Left hindlimb (tissue), 1 donor: Measurements from ENCODE around the gene PRKG1.
A peak's percentile ranks its signal among the peaks of the same experiment; 100 is the strongest.
"Not testable (repeated sequence)": the region's sequence is repeated elsewhere in the genome, so short reads cannot be mapped to it uniquely, and the experiment has no call there.

Experiments
- DNase-seq: peaks from one replicate; pipeline ENCODE4 v3.0.0-alpha.2; 2018

The PRKG1 gene

DNA sequence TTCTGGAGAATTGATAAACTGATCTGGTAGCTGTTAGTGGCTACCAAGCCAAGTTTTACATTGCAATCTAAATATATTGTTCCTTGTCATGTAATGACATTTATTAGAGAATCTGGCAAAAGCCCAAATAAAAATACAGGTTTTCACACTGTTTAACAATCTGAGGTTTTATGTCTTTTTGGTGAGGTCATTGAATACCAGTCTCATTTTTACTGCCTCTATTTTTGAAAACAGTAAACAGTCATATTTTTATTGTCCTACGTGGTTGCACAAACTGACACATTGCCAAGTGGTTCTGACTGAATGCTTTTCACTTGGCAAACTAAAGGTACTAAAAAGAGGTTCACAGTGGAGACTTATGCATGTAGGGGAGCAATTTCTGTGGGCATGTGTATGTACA lies 157.5 kb downstream of the PRKG1 start:
- no peak for DNase-seq

DNA sequence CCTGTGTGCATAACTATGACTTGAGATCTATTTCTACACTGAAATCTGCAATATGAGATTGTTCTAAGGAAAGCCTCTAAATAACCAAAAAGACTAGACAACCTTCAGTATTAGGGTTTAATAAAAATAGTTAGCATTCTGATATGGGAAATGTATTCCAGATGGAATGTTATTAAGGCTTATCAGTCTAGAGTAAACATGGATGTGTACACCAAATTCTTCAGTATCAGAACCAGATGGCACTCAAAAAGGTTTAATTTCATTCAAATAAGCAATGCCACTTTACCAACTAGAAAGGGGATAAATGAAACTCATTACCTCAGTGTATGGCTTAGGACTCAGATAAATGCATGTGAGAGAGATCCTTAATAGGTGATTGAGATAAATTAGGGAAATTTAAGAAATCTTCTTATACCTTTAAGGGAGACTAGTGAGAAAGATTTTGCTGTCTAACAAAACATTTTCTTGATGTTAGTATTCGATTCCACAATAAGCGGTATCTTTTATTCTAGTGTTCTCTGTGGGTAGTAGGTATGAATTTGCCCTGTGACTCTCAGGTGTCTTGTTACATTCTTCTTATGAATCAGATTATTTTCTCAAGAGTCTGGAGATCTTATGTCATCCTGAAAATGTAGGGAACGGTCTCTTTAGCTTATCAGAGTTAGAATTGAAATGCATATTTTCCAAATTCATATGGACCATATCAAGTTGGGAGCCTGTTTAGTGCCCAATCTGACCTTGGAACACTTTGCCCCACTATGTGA lies 159.2 kb downstream of the PRKG1 start:
- no peak for DNase-seq

DNA sequence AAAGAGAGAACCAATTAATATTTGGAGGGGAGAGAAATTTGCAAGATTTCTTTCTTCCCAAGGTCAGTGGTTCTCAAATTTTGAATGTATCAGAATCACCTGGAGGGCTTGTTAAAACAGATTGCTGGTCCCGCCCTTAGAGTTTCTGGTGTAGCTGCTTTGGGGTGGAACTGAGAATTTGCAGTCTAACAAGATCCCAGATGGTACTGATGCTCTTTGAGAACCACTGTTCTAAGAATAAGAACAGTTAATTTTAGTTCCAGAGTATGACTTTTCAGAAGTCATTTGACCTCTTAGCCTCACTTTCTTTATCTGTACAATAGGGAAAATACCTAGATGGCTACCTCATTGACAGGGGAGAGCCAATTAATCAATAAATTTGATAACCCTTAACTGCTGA lies 161.6 kb downstream of the PRKG1 start:
- no peak for DNase-seq

DNA sequence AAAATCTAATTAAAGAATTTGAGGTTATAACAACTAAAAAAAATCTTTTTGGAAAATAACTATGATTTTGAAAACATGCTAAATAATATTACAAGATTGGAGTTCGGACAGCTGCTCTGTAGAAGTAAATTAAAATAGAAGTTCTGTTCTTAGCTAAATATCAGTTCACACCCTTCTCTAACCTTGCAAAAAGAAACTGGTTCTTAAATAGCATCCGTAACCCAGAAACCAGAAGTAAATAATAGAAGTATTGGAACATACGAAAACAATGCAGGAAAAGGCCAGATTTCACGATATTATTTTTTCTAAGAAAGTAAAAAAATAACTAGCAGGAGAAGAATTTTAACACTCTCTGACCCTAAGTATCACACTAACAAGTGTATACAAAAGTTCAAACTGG lies 164.7 kb downstream of the PRKG1 start:
- no peak for DNase-seq

DNA sequence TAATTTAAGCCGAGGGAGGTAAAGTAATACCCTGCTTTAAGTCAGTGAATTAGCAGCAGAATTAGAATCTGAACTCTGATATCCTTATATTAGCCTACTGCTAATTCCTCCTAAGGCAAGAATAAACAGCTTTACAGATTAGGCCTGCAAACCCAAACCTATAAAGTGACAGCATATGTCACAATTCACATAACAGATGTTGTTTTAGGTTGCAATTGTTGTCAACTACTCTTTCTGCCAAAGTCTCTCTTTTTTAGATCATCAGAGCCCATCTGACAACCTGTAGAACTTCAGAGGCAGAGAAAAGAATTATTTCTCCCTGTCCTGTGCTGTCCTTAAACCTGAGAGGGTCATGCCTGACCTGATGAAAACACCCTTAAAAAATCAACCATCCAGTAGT lies 167.2 kb downstream of the PRKG1 start:
- no peak for DNase-seq

DNA sequence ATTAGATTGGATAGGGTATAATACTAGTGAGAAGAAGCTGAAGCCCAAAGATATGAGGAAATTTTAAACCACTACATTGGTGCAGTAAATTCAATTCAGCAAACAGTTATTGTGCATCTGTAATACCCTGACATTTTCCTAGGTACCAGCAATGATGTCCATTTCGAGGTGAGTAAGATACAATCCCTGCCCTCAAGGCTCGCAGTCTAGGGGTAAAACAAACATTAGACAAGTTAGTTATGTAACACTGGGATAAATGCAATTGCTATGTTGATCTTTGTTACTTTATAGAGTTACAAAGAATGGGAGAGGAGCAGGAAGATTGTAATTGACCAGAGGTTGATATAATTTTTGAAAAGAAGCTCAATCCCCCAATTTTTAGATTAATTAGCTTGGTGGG lies 168.1 kb downstream of the PRKG1 start:
- no peak for DNase-seq

DNA sequence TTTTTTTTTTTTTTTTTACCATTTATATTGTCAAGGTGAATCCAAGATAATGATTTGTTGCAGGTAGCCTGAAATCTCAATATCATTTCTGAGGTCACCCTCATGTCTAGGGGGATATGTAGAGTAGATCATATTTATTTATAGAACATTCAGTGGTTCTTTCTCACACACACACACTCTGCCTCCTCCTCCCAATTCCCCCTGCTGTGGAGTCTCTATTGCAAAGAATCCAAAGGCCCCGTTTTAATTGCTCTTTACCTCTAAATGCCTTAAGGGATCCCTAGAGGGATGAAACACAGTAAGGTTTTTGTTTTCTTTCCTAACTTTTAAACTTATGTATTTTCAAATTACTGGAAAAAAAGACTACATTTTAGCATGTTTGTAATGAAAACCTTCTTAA lies 170.0 kb downstream of the PRKG1 start:
- DNase-seq: no peak

DNA sequence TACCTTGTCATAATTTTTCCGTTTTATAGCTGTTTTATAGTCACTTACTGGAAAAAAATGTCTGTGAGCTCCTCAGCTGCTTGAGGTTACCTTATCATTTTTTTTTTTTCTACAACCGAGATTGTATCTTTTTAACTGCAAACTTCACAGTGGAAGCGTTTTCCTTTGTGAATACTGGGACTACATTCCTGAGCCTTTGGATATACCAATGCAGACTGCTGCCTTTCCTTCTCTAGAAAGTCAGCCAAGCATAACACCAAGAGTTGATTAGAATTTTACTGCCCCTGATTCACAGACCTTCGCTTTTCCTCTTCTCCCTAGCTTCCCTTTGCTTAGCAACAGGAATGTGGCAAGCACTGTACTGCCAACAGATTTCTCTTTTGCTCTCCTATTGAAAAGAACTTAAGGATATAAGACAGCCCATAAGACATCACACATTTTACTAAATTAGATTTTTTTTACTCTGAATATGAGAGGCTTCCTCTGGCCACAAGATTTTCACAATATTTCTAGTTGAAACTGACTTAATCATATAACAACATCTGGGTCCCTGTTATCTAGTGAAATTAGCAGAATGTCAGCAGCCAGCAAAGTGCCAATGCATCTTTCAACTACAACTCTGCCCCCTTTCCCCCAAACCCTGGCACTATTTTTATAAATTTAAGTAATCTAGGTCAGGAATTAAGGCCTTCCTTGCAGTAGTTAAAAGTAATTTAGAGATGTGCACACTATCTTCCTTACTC lies 170.6 kb downstream of the PRKG1 start:
- DNase-seq: no peak

DNA sequence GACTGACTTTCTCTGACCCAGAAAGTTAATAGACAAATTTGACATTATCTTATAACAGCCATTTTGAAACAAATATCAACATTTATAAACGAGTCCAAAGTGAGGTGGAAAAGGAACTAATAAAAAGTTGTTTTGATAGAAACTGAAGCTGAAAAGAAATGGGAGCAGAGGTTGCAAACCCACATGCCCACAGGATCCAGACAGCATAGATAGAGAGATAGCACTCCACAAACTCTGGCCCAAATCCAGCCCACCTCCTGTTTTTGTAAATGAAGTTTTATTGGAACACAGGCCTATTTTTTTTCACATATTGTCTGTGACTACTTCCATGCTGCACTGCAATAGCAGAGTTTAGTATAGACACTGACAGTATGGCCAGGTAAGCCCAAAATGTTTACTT lies 171.9 kb downstream of the PRKG1 start:
- no peak for DNase-seq

DNA sequence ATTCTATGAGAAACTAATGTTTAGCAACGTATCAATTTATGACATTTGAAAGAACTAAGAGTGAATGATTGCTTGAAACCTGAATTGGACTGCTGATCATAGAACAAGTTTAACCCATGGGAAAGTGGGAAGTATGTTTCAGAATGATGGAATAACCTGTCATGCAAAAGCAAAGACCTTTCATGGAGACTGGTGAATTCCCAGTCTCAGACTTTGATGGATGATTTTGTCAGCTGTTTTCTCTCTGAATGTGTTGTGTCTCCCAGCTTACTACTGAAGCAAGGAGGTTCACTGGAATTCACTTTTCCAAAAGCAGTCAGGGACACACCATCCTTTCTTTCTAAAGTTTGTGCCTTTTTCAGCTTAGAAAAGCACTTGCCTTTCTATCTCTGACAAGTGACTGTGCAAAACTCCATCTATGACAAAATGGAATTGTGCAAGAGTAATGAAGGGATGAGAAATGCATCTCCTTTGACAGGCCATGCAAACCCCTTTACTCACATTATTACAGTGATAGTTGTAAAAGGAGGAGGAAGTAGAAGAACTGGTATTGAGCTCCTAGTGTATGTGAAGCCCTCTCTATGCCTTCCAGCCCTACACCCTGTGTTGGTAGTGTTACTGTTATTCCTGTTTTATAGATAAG lies 176.1 kb downstream of the PRKG1 start:
- DNase-seq: no peak

DNA sequence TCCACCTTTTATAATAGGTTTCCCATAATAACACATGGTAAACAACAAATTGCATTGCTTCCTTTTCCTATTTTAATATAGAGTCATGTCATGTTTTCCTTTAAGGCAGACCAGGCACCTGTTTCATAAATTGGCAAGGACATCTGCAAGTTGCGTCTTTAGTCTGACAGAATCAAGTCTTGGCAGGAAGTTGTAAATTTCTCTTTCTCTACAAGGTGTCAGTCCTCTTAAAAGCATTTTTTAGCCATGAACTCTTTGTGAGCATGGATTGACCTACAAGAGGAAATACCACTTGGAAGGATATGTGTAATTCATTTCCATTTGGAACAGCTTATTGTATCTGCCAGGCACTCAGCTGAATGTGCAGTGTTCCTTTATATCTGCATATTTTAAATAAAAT lies 176.8 kb downstream of the PRKG1 start:
- DNase-seq: no peak

DNA sequence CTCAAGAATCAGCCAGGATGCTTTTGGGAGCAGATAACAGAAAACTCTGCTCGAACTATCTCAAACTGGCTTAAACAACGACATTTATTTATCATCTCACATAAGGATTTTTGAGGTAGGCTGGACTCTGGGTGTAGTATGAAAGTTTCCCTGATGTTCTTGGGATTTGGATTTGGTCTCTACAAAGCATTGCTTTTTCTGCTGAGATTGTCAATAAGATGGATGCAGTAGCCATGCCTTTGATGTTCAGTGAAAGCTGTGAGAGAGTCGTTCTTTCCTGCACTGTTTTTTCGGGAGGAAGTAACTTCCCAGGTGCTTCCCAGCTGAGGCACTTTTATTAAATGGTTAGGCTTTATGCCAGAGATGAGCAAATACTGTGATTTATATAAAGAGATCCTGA lies 181.1 kb downstream of the PRKG1 start:
- no peak for DNase-seq

DNA sequence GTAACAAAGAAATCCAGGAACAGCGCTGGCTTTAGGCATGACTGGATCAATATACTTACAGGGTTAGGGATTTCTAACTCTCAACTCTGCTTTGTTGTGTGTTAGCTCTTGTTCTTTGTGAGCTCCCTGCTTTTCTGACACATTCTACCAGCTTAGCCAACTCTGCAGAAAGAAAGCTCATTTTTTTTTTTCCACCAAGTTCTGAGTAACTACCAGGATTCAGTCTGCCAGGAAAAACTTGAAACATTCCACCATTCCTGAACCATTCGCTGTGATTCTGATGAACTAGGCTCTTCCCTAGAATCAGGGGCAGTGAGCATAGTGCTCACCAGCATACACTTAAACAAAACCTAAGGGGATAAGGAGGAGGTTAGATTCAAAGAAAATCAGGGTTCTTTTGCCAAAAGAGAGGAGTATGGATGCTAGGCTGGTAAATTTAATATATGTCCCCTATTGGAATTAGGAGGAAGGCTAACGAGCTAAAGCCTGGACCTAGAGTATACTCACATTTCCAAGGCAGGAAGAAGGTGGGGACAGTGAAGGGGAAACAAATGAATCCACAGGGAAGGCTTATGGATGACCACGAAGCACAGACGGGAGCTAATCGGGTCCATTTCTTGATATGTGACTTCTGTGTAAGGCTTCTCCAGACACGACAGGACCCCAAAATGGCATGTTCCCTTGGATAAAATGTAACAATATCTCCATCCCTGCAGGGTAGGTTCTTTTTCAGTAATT lies 183.4 kb downstream of the PRKG1 start:
- no peak for DNase-seq

DNA sequence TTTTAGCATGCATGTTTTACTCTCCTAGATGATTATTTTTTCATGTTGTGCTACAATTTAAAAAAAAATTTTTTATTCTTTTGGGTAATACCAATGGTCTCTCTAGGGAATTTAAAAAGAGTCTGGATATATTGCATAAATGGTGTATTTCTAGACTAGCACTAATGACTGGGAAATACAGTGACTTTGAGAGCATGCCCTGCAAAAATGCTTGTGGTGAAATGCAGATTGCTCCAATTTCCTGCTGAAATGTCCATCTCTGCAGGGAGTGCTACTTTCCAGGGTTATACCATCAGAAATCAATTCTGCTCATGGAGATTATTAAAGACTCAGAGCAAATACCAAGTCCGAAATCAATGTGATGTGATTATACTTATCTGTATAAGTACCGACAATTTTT lies 186.1 kb downstream of the PRKG1 start:
- no peak for DNase-seq

DNA sequence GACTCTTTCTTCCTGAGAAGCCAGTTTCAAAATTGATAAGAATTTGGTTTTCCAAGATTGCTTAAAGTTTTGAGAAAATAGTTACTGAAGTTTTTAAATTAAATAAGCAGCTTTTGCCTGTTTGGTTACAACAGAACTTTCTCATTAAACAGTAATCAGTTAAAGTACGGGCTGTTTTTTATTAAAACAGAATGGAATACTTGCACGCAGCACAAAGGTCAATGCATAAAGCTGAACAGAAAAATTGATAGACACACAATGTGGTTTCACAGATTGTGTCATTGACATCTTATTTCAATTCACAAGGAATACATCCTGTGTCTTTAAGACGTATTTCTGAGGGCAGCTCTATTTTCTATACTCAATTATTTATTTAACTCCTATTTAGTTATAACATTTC lies 192.2 kb downstream of the PRKG1 start:
- DNase-seq: no peak

DNA sequence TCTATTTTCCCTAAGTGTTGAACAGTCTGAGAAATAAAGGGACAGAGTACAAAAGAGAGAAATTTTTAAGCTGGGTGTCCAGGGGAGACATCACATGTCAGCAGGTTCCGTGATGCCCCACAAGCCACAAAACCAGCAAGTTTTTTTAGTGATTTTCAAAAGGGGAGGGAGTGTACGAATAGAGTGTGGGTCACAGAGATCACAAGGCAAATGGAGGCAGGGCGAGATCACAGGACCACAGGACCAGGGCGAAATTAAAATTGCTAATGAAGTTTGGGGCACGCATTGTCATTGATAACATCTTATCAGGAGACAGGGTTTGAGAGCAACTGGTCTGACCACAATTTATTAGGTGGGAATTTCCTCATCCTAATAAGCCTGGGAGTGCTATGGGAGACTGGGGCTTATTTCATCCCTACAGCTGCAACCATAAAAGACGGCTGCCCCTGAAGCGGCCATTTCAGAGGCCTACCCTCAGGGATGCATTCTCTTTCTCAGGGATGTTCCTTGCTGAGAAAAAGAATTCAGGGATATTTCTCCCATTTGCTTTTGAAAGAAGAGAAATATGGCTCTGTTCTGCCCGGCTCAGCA lies 193.8 kb downstream of the PRKG1 start:
- DNase-seq: not testable (repeated sequence)

DNA sequence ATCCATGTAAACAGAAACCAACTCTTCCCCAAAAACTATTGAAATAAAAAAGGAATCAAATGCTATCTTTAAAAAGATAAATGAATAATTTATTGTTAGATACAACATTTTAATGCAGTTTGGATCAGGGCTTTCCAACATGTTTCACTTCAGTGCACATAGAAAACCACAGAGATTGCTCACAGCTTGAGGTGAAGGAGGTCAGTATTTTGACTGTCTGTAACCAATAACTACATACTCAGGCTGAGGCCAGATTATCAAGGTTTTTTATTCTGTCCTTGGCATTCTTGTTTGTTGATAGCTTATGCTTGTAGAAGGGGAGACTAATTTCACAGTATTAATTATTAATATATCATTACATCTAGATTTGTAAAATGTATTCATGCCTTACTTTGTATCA lies 195.5 kb downstream of the PRKG1 start:
- no peak for DNase-seq

DNA sequence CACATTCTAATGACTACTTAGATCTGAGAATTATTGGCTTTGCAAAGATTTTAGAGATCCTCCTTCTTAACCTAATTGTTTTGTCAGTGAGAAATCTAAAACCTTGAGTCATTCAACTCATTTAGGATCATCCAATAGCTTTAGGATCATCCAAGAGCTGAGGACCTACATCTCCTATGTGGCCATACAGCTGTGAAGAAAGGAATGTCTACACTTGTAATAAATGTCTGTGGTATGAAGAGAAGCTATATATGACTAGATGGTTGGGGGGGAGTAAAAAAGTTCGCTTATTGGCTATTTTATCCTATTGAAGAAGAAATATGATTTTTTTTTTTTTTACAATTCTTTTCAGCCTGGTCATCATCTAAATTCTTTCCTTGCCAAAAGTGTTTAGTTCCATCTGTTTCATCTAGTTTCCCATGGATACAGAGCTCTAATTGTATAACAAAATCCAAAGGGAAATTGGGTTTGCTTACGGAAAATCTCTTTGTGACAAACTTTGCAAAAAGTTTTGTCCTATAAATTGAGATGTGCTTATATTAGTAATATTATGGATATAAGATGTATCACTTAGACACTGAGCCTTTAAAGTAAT lies 196.7 kb downstream of the PRKG1 start:
- no peak for DNase-seq

DNA sequence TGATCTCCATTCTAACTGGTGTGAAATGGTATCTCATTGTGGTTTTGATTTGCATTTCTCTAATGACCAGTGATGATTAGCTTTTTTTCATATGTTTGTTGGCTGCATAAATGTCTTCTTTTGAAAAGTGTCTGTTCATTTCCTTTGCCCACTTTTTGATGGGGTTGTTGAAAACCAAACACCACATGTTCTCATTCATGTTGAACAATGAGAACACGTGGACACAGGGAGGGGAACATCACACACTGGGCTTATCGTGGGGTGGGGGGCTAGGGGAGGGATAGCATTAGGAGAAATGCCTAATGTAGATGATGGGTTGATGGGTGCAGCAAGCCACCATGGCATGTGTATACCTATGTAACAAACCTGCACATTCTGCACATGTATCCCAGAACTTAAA lies 197.8 kb downstream of the PRKG1 start:
- not testable (repeated sequence) for DNase-seq

DNA sequence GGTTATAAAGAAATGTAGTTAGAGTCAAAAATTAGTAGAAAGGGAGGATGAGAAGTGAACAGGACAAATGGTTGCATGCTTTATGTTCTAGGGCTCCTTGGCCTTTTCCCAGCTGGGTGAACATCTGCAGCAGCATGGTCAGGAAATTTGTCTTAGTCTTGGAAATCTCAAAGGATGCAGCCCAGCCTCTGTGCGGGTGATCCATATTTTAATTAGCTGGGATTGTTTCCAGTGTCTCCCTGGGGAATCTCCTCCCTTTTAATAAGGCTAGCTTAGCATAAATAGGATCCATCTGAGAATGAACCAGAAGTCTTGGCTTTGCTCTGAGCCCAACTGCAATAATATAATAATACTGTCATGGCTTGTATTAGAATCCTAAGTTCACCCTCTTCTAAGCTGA lies 198.3 kb downstream of the PRKG1 start:
- peak; percentile 52 for DNase-seq

DNA sequence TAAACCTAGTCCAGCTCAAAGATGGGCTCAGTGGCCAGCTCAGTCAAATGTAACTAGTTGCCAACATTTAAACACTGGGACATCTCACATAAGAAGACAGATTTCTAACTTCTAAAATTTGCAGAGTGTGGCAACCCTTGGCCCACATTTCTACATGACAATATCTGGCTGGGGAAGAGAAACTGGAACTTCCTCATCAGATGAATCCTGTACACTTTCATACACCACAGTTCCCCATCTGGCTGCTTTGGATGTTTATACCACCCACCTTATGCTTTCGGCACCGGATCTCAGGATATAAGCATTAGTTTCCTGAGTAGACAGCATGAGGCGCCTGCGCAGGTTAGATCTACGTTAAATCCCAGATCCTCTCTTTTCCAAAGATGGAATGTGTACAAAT lies 199.3 kb downstream of the PRKG1 start:
- DNase-seq: no peak

DNA sequence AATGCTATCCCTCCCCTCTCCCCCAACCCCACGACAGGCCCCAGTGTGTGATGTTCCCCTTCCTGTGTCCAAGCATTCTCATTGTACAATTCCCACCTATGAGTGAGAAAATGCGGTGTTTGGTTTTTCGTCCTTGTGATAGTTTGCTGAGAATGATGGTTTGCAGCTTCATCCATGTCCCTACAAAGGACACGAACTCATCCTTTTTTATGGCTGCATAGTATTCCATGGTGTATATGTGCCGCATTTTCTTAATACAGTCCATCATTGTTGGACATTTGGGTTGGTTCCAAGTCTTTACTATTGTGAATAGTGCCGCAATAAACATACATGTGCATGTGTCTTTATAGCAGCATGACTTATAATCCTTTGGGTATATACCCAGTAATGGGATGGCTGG lies 201.8 kb downstream of the PRKG1 start:
- not testable (repeated sequence) for DNase-seq

DNA sequence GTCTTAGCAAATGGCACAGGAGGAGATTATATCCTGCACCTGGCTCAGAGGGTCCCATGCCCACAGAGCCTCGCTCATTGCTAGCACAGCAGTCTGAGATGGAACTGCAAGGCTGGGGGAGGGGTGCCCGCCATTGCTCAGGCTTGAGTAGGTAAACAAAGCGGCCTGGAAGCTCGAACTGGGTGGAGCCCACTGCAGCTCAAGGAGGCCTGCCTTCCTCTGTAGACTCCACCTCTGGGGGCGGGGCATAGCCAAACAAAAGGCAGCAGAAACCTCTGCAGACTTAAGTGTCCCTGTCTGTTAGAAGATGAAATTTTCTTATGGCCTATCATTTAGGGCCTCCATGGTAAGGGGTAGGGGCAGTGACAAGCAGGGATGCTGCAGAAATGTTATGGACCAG lies 207.1 kb downstream of the PRKG1 start:
- not testable (repeated sequence) for DNase-seq
